HG03280 (cell line): ENCODE measurements around the gene DLX2.

Source experiments
- ATAC-seq: cut with Tn5 transposase; IDR thresholded peaks from one replicate; pipeline ENCODE4 v1.9.1; 2021; ENCODE audit warnings: mild to moderate bottlenecking, moderate library complexity; ENCODE audit not compliant: unreplicated experiment

The DLX2 gene

DNA sequence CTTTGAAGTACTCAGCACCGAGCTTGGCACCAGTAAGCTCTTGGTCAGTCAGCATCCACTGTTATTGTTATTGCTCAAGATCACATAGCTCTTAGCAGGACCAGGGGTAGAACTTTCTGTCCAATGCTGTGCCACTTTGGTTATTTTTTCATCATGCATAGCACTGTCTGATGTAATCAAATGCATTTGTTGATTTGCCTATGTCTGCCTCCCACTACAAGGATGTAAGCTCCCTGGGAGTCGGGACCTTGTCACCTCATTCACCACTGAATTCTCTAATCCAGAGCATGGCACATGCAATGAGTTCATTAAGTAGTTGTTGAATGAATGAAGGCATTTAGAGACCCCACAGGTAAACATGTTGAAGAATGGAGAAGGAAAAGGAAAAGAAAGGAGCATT lies 46.4 kb downstream of the DLX2 start:
- no peak for ATAC-seq

- ATAC-seq, result no peak
Observed at GRCh38 chr2:172053486-172053885, 49.2 kb downstream of the DLX2 start.

DNA sequence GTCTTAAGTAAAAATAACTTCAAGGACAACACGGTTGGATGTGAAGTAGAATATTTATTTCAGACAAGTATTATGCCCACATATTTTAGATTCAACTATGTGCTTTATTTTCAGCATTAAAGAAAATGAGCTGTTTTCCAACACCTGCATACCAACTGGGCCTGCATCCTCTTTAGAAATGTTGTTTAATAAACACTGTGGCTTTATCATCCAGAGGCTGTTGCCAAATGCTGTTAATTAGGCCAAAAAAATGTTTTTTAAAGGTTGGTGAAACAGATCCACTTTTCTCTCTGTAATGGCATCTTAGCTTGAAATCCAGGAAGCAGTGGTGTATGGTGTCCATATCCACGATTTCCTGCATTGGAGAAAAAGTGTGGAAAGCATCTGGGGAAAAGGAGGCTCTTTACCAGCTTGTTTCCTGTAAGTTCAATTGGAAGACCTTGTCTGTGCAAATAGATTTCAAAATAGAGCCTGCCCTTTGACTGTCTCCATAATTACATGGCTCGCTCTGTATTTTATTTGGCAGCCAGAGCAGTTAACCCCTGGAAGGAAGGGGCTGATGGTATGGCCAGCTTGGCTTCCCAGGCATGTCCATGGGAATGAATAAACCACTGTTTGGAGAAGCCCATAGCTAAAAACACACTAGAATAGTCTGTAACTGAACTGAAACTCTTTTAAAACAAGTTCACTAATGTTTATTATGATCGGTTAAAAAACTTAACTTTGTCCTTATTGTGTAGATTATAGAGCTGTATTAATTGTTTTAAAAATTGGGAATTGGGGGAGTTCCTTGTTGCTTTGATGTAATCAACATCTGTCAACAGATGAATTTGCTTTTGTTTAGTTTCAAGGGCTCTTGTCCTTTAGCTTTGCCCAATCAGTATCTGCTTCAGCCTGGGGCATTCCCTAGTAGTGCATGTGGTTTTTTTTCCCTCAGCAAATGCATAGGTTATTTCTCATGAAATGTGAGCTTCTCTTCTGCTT lies 50.4 kb downstream of the DLX2 start:
- no peak for ATAC-seq

GRCh38 chr2:172050479-172051125 lies 52.1 kb downstream of the DLX2 start:
- no peak for ATAC-seq

DNA sequence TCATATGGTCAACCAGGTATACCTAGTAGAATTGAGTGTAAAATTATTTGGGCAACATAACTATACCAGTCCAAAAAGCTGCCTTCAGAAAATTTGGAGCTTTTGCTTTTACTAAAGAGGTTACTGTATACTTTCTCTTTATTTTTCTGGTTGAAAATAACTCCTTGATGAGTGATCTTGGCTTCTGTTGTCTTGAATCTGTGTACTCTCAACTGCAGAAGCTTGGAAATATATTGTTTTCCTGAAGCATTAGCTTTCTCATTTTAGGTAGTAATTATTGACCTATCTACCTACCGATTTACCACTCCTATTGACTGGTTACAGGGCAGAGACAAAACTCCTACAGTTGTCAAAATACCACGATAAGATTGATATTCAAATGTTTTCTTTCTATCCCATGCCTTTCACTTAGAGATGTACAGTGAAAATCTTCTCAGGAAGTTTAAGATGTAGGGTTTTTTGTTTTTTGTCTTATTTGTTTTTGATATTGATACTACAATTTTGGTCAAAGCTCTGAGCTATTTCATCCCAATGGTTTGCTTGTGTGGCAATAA lies 53.1 kb downstream of the DLX2 start:
- no peak for ATAC-seq
